ES-I3 (cell line): ENCODE measurements around the gene TUBB2B.
A peak's percentile ranks its signal among the peaks of the same experiment; 100 is the strongest.
"Not testable (repeated sequence)": the region's sequence is repeated elsewhere in the genome, so short reads cannot be mapped to it uniquely, and the experiment has no call there.

Experiments used
- H3K36me3 ChIP-seq: 2 replicates; pipeline ENCODE4 v1.6.1; 2013; ENCODE audit warnings: mild to moderate bottlenecking, low read length, control low read depth, moderate library complexity; ENCODE audit not compliant: insufficient read depth
- H3K4me1 ChIP-seq: 2 replicates; pipeline ENCODE4 v1.6.1; 2013; ENCODE audit warnings: mild to moderate bottlenecking, control low read depth, low read length; ENCODE audit not compliant: insufficient read depth
- H3K9ac ChIP-seq: 2 replicates; pipeline ENCODE4 v1.6.1; 2013; ENCODE audit warnings: low read depth, mild to moderate bottlenecking, low read length, moderate library complexity
- H3K9me3 ChIP-seq: 2 replicates; pipeline ENCODE4 v1.6.1; 2013; ENCODE audit warnings: mild to moderate bottlenecking, low read length, moderate library complexity; ENCODE audit not compliant: control insufficient read depth, insufficient read depth

TUBB2B gene

GRCh38 chr6:3201388-3201787, 26.1 kb downstream of the TUBB2B start:
- H3K9me3 ChIP-seq, result no peaks in the 10 kb centered on the region
- H3K36me3 ChIP-seq, result no peaks in the 10 kb centered on the region

GRCh38 chr6:3200682-3201081, 26.8 kb downstream of the TUBB2B start:
- H3K4me1 ChIP-seq, result peaks cover 7% of the 10 kb centered on the region

More at GRCh38 chr6:3201388-3201787, 26.1 kb downstream of the TUBB2B start:
- H3K9ac ChIP-seq, result no peak overlapping the region
- H3K4me1 ChIP-seq, result peaks cover under 1% of the 10 kb centered on the region; the same call in 1 of the 2 replicates

GRCh38 chr6:3199382-3199781, 28.1 kb downstream of the TUBB2B start:
- Histone ChIP-seq H3K9ac (no peak overlapping the region), H3K9me3 (no peaks in the 10 kb centered on the region), H3K36me3 (no peaks in the 10 kb centered on the region), H3K4me1 (peaks cover 20% of the 10 kb centered on the region)

More at GRCh38 chr6:3200682-3201081, 26.8 kb downstream of the TUBB2B start:
- H3K9ac ChIP-seq, result no peak overlapping the region
- no peaks in the 10 kb centered on the region for H3K9me3 ChIP-seq
- no peaks in the 10 kb centered on the region for H3K36me3 ChIP-seq

- not testable (repeated sequence) for H3K36me3 ChIP-seq, H3K9me3 ChIP-seq, H3K9ac ChIP-seq
- peaks cover 33% of the 10 kb centered on the region for H3K4me1 ChIP-seq
These were observed 29.7 kb downstream of the TUBB2B start for GRCh38 chr6:3197734-3198133.

- H3K36me3 ChIP-seq, result no peaks in the 10 kb centered on the region
- no peak overlapping the region for H3K9ac ChIP-seq
- H3K4me1 ChIP-seq, result peaks cover 33% of the 10 kb centered on the region
- H3K9me3 ChIP-seq, result no peaks in the 10 kb centered on the region
These were observed 30.7 kb downstream of the TUBB2B start for GRCh38 chr6:3196770-3197169.

- Histone ChIP-seq H3K4me1 (peaks cover 33% of the 10 kb centered on the region), H3K36me3 (no peaks in the 10 kb centered on the region), H3K9me3 (no peaks in the 10 kb centered on the region), H3K9ac (no peak overlapping the region; the same call in 1 of the 2 replicates)
These were observed 31.6 kb downstream of the TUBB2B start for GRCh38 chr6:3195695-3196497.

- H3K9ac ChIP-seq, result no peak overlapping the region; the same call in 1 of the 2 replicates
- H3K36me3 ChIP-seq, result no peaks in the 10 kb centered on the region
- H3K9me3 ChIP-seq, result no peaks in the 10 kb centered on the region
- H3K4me1 ChIP-seq, result peaks cover 33% of the 10 kb centered on the region
These were observed 32.1 kb downstream of the TUBB2B start for GRCh38 chr6:3195420-3195694.

GRCh38 chr6:3194535-3195419, 32.7 kb downstream of the TUBB2B start:
- Histone ChIP-seq H3K36me3 (no peaks in the 10 kb centered on the region), H3K4me1 (peaks cover 33% of the 10 kb centered on the region), H3K9me3 (no peaks in the 10 kb centered on the region), H3K9ac (peak overlapping the region; percentile 22; the same call in 1 of the 2 replicates)

GRCh38 chr6:3193102-3193849, 34.2 kb downstream of the TUBB2B start:
- Histone ChIP-seq H3K9ac (no peak overlapping the region), H3K36me3 (no peaks in the 10 kb centered on the region), H3K4me1 (peaks cover 33% of the 10 kb centered on the region), H3K9me3 (no peaks in the 10 kb centered on the region)

GRCh38 chr6:3190779-3191178, 36.7 kb downstream of the TUBB2B start:
- H3K36me3 ChIP-seq, result 0 out of 2 replicates have a peak, but pooled peaks cover 3% of the 10 kb centered on the region
- H3K9ac ChIP-seq, result no peak overlapping the region
- 0 out of 2 replicates have a peak, but pooled peaks cover 3% of the 10 kb centered on the region for H3K9me3 ChIP-seq
- peaks cover 30% of the 10 kb centered on the region for H3K4me1 ChIP-seq

- H3K9ac ChIP-seq, result no peak overlapping the region
- 0 out of 2 replicates have a peak, but pooled peaks cover 3% of the 10 kb centered on the region for H3K9me3 ChIP-seq
- 0 out of 2 replicates have a peak, but pooled peaks cover 3% of the 10 kb centered on the region for H3K36me3 ChIP-seq
These were observed 37.4 kb downstream of the TUBB2B start for GRCh38 chr6:3190056-3190455.

GRCh38 chr6:3189192-3189591, 38.3 kb downstream of the TUBB2B start:
- H3K36me3 ChIP-seq, H3K9me3 ChIP-seq, H3K9ac ChIP-seq: not testable (repeated sequence)
- peaks cover 15% of the 10 kb centered on the region for H3K4me1 ChIP-seq

More at GRCh38 chr6:3190056-3190455, 37.4 kb downstream of the TUBB2B start:
- H3K4me1 ChIP-seq, result peaks cover 23% of the 10 kb centered on the region

- Histone ChIP-seq H3K9ac (no peak overlapping the region), H3K4me1 (peaks cover 10% of the 10 kb centered on the region), H3K36me3 (0 out of 2 replicates have a peak, but pooled peaks cover 3% of the 10 kb centered on the region), H3K9me3 (0 out of 2 replicates have a peak, but pooled peaks cover 3% of the 10 kb centered on the region)
These were observed 39.2 kb downstream of the TUBB2B start for GRCh38 chr6:3188262-3188661.

- Histone ChIP-seq H3K4me1 (peaks cover 9% of the 10 kb centered on the region; the same call in 1 of the 2 replicates), H3K36me3 (0 out of 2 replicates have a peak, but pooled peaks cover 3% of the 10 kb centered on the region), H3K9me3 (0 out of 2 replicates have a peak, but pooled peaks cover 3% of the 10 kb centered on the region), H3K9ac (no peak overlapping the region)
These were observed 40.5 kb downstream of the TUBB2B start for GRCh38 chr6:3186974-3187382.
